ENCODE measurements around the gene P2RY6. TPM values are rescaled to one million over a fixed set of nuclear protein-coding genes. Genes with fewer than 3 reads are reported as not detected.

The P2RY6 gene
- total RNA-seq, 1 experiment from 2014 or later, result 0.15 TPM

- H3K9me3 ChIP-seq (ENCODE audit: control insufficient read depth in 1 of 2, insufficient read depth in 1 of 2, low read depth in 1 of 2, low read length in 2 of 2), result no peaks in the 10 kb centered on the region
- intact Hi-C loops (cut with micrococcal nuclease), result no loop called here
- H2AFZ ChIP-seq (ENCODE audit: low read depth, low read length, poor library complexity, severe bottlenecking), result no peak overlapping the region
- H3K9me2 ChIP-seq (ENCODE audit: insufficient read depth), result no peaks in the 10 kb centered on the region
- no peak overlapping the region for H3K27ac ChIP-seq (ENCODE audit: low read depth, low read length)
- CTCF ChIA-PET, result interaction anchor here (1.7 kb wide), 1 partner anchor 60 kb away, joined by 4 read pairs; no protein-coding TSS in a partner anchor
- H3K4me2 ChIP-seq (ENCODE audit: low read length), result no peak overlapping the region
- H3K4me3 ChIP-seq (replicated peaks in 1 of 2; ENCODE audit: low read depth in 1 of 2, low read length in 2 of 2), result no peak overlapping the region
- no peaks in the 10 kb centered on the region for H3K36me3 ChIP-seq (ENCODE audit: control insufficient read depth in 1 of 2, insufficient read depth in 2 of 2, low read length in 2 of 2)
- no peaks in the 10 kb centered on the region for H3K79me2 ChIP-seq (ENCODE audit: insufficient read depth, low read length)
- RAD21 ChIA-PET (ENCODE audit: low non-redundant PET in 1 of 2, low total read pairs in 2 of 2, uncharacterized antibody in 2 of 2, unreplicated experiment in 2 of 2), result no interaction called here
- BruUV-seq (replicated peaks), result no TSS peak
- H3K9ac ChIP-seq (ENCODE audit: low read length), result no peak overlapping the region
- H4K20me1 ChIP-seq (ENCODE audit: insufficient read depth), result no peaks in the 10 kb centered on the region
- DNase-seq (ENCODE audit: low read depth, low spot score), result no peak
- no peak for ATAC-seq
- TF ChIP-seq YY1 (IDR thresholded peaks at IDR 0.05; ENCODE audit: extremely low read depth, insufficient replicate concordance, low read depth, low read length), result no peak
- no peak for TF ChIP-seq ELF1 (IDR thresholded peaks at IDR 0.05; ENCODE audit: borderline replicate concordance, low read depth)
- TF ChIP-seq RAD21 (IDR thresholded peaks at IDR 0.05; ENCODE audit: low read depth), result no peak
- no peak for TF ChIP-seq ZNF274 (IDR thresholded peaks at IDR 0.05; ENCODE audit: low read depth, low read length)
- POLR2A ChIA-PET, result no interaction called here
- no peaks in the 10 kb centered on the region for H3K27me3 ChIP-seq (ENCODE audit: insufficient read depth, low read length)
- peaks cover 0 to 23% of the 10 kb centered on the region in 2 experiments; a peak in 2 of 4 replicates for H3K4me1 ChIP-seq (ENCODE audit: control insufficient read depth in 1 of 2, insufficient read depth in 2 of 2, low read length in 2 of 2)
These were observed 26.7 kb upstream of the P2RY6 start for GRCh38 chr11:73245461-73245860.

- Histone ChIP-seq H3K4me2 (ENCODE audit: low read length) (no peak overlapping the region), H2AFZ (ENCODE audit: low read depth, low read length, poor library complexity, severe bottlenecking) (no peak overlapping the region), H3K9me2 (ENCODE audit: insufficient read depth) (no peaks in the 10 kb centered on the region), H3K27me3 (ENCODE audit: insufficient read depth, low read length) (no peaks in the 10 kb centered on the region), H3K79me2 (ENCODE audit: insufficient read depth, low read length) (no peaks in the 10 kb centered on the region), H3K36me3 (ENCODE audit: control insufficient read depth in 1 of 2, insufficient read depth in 2 of 2, low read length in 2 of 2) (no peaks in the 10 kb centered on the region), H3K4me3 (replicated peaks in 1 of 2; ENCODE audit: low read depth in 1 of 2, low read length in 2 of 2) (no peak overlapping the region), H4K20me1 (ENCODE audit: insufficient read depth) (no peaks in the 10 kb centered on the region), H3K27ac (ENCODE audit: low read depth, low read length) (no peak overlapping the region), H3K9ac (ENCODE audit: low read length) (no peak overlapping the region), H3K9me3 (ENCODE audit: control insufficient read depth in 1 of 2, insufficient read depth in 1 of 2, low read depth in 1 of 2, low read length in 2 of 2) (no peaks in the 10 kb centered on the region), H3K4me1 (ENCODE audit: control insufficient read depth in 1 of 2, insufficient read depth in 2 of 2, low read length in 2 of 2) (peaks cover 0 to 23% of the 10 kb centered on the region in 2 experiments; a peak in 2 of 4 replicates)
- intact Hi-C loops (cut with micrococcal nuclease), result no loop called here
- DNase-seq (ENCODE audit: low read depth, low spot score) (no peak), ATAC-seq (no peak)
- no TSS peak for BruUV-seq (replicated peaks)
- TF ChIP-seq ZBTB33 (IDR thresholded peaks at IDR 0.05; ENCODE audit: extremely low read depth, insufficient replicate concordance, low read length) (no peak), TCF7L2 (IDR thresholded peaks at IDR 0.05; ENCODE audit: borderline replicate concordance, extremely low read depth, insufficient read depth, insufficient read length) (no peak), EZH2phosphoT487 (IDR thresholded peaks at IDR 0.05; ENCODE audit: borderline replicate concordance) (no peak), SIN3A (IDR thresholded peaks at IDR 0.05; ENCODE audit: low read depth) (no peak), ZNF274 (IDR thresholded peaks at IDR 0.05; ENCODE audit: low read depth, low read length) (no peak), EZH2 (IDR thresholded peaks at IDR 0.05) (no peak), JUND (IDR thresholded peaks at IDR 0.05) (no peak), SRF (IDR thresholded peaks at IDR 0.05; ENCODE audit: low read depth) (no peak), SP1 (IDR thresholded peaks at IDR 0.05; ENCODE audit: low read depth) (no peak), CTCF (IDR thresholded peaks at IDR 0.05 in 2 of 3, conservative IDR thresholded peaks at IDR 0.05 in 1 of 3; ENCODE audit: borderline replicate concordance in 1 of 3, insufficient read depth in 1 of 3, low read depth in 2 of 3, low read length in 2 of 3) (no peak), ZFX (IDR thresholded peaks at IDR 0.05) (no peak), EGR1 (IDR thresholded peaks at IDR 0.05; ENCODE audit: low read depth) (no peak), ELF1 (IDR thresholded peaks at IDR 0.05; ENCODE audit: borderline replicate concordance, low read depth) (no peak), ATF3 (IDR thresholded peaks at IDR 0.05) (no peak)
- ChIA-PET CTCF (no interaction called here), RAD21 (ENCODE audit: low non-redundant PET in 1 of 2, low total read pairs in 2 of 2, uncharacterized antibody in 2 of 2, unreplicated experiment in 2 of 2) (no interaction called here), POLR2A (no interaction called here)
These were observed 25.8 kb upstream of the P2RY6 start for GRCh38 chr11:73246303-73246702.

Data from HCT116 (cell line).